Upper lobe of left lung (tissue), 6 donors: ENCODE measurements around the gene FOXP1. TPM values are rescaled to one million over a fixed set of nuclear protein-coding genes. Genes with fewer than 3 reads are reported as not detected.

Experiments
- ATAC-seq, 2 donors: fragments of 200-7000 bp; cut with Tn5 transposase; one replicate each; pipeline ENCODE4 v1.9.1; 2022; ENCODE audit warnings: mild to moderate bottlenecking in 2 of 2, moderate library complexity in 2 of 2; ENCODE audit not compliant: low FRiP score in 2 of 2
- DNase-seq, 2 donors: peaks; one replicate each; pipeline ENCODE4 v3.0.0-alpha.2; 2019 to 2020
- H3K27ac ChIP-seq, 4 donors: fragments of 200-600 bp; sonication (generic); one replicate each; pipeline ENCODE4 v1.5.1; 2016 to 2019
- H3K27me3 ChIP-seq, 4 donors: fragments of 200-600 bp; sonication (generic); one replicate each; pipeline ENCODE4 v1.5.1; 2017 to 2019
- H3K36me3 ChIP-seq, 4 donors: fragments of 200-600 bp; sonication (generic); one replicate each; pipeline ENCODE4 v1.5.1; 2016 to 2019
- H3K4me1 ChIP-seq, 4 donors: fragments of 200-600 bp; sonication (generic); one replicate each; pipeline ENCODE4 v1.5.1; 2018 to 2019
- H3K4me3 ChIP-seq, 4 donors: fragments of 200-600 bp; sonication (generic); one replicate each; pipeline ENCODE4 v1.5.1; 2017 to 2019; ENCODE audit warnings: mild to moderate bottlenecking in 2 of 4, moderate library complexity in 1 of 4
- H3K9me3 ChIP-seq, 4 donors: fragments of 200-600 bp; sonication (generic); one replicate each; pipeline ENCODE4 v1.5.1; 2018 to 2019
- CTCF ChIP-seq, 6 experiments: fragments of 450-650 bp in 4 of 6; fragments of 200-600 bp in 2 of 6; sonication (generic) in 2 of 6; IDR thresholded peaks; one replicate each; pipeline ENCODE4 v1.5.1; 2016 to 2019; ENCODE audit warnings: antibody characterized with exemption in 6 of 6
- EP300 ChIP-seq, 4 donors: sonication (generic); formaldehyde crosslinking; IDR thresholded peaks; one replicate each; pipeline ENCODE4 v1.5.1; 2017; ENCODE audit warnings: antibody characterized with exemption in 4 of 4, control low read depth in 2 of 4
- POLR2A ChIP-seq, 4 donors: fragments of 450-650 bp; IDR thresholded peaks; one replicate each; pipeline ENCODE4 v1.5.1; 2016 to 2017; ENCODE audit warnings: antibody characterized with exemption in 4 of 4, mild to moderate bottlenecking in 2 of 4
- POLR2AphosphoS5 ChIP-seq, 2 donors: sonication (generic); formaldehyde crosslinking; IDR thresholded peaks; one replicate each; pipeline ENCODE4 v1.5.1; 2017; ENCODE audit warnings: antibody characterized with exemption in 2 of 2
- WGBS, 2 donors: methylation state at CpG; one replicate each; pipeline ENCODE4 v1.1.5; 2017 to 2018; 5-methylcytosine and 5-hydroxymethylcytosine counted together
- total RNA-seq, 6 donors: library from RNA; depleted of rRNA in 4 of 6; stranded (reverse); fragments of >200 nt in 4 of 6; gene quantifications; one replicate each; pipeline versions ENCODE4 v1.1.0 to v1.2.1, GENCODE V29; 2016 to 2021
- donor health status: DM: no; HTN: no; CAD: no; lungs with moderate emphysema.
- donor health status: DM: no; HTN: yes; CAD: no; lungs with severe emphysema.

The FOXP1 gene
- total RNA-seq, 6 donors from 2014 or later = 103 to 248 (median 134) TPM

GRCh38 chr3:71107926-71108325, 475.6 kb downstream of the FOXP1 start:
- Histone ChIP-seq H3K4me3 (no peak overlapping the region), H3K36me3 (peaks cover 3 to 16% (median 13%) of the 10 kb centered on the region in 4 donors), H3K9me3 (no peaks in the 10 kb centered on the region), H3K27me3 (no peaks in the 10 kb centered on the region), H3K27ac (peak overlapping the region in 2 of 4 donors; percentile 51 to 68), H3K4me1 (peaks cover 27 to 60% (median 39%) of the 10 kb centered on the region in 4 donors)
- ATAC-seq (no peak), DNase-seq (no peak)
- TF ChIP-seq EP300 (IDR thresholded peaks at IDR 0.05) = no peak
- 30 to 39% methylated on average over 3 of the region's 3 CpGs for WGBS, 2 donors

DNA sequence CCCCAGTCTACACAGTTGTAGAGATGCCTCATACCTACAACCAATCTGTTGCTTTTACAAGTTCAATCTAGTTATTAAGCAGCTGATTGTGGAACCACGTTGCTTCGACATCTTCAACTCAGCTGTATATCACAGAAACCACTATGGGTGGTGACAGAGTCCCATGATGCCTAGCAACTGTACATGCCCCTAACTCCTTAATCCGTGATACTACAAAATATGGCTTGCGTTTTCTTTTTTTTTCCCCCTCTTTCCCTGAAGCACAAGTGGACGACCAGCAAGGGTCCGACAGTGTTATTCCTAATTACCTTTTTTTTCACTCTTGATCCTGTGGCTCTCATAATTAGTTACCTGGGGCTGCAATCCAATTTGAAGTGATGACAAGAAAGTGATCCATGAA, 478.6 kb downstream of the FOXP1 start:
- H3K27ac ChIP-seq = no peak overlapping the region
- H3K27me3 ChIP-seq = no peaks in the 10 kb centered on the region
- whole genome bisulfite sequencing, 2 donors = 80 to 82% methylated on average over 6 of the region's 6 CpGs
- H3K4me3 ChIP-seq = no peak overlapping the region
- ATAC-seq (no peak), DNase-seq (no peak)
- peaks cover 0 to 4% (median 0%) of the 10 kb centered on the region in 4 donors for H3K36me3 ChIP-seq
- H3K4me1 ChIP-seq = peaks cover 33 to 75% (median 56%) of the 10 kb centered on the region in 4 donors
- TF ChIP-seq EP300 (IDR thresholded peaks at IDR 0.05) = no peak
- TF ChIP-seq POLR2A (IDR thresholded peaks at IDR 0.05) = no peak
- TF ChIP-seq POLR2AphosphoS5 (IDR thresholded peaks at IDR 0.05) = no peak
- TF ChIP-seq CTCF (IDR thresholded peaks at IDR 0.05) = no peak
- no peaks in the 10 kb centered on the region for H3K9me3 ChIP-seq

GRCh38 chr3:71104556-71104955, 479.0 kb downstream of the FOXP1 start:
- Histone ChIP-seq H3K4me3 (no peak overlapping the region), H3K9me3 (no peaks in the 10 kb centered on the region), H3K4me1 (peaks cover 33 to 77% (median 56%) of the 10 kb centered on the region in 4 donors), H3K36me3 (peaks cover 0 to 3% (median 0%) of the 10 kb centered on the region in 4 donors), H3K27ac (peak overlapping the region in 2 of 4 donors; percentile 33 to 45), H3K27me3 (no peaks in the 10 kb centered on the region)
- ATAC-seq (no peak), DNase-seq (no peak)
- 47 to 54% methylated on average over 3 of the region's 3 CpGs for WGBS, 2 donors
- TF ChIP-seq CTCF (IDR thresholded peaks at IDR 0.05) (no peak), POLR2A (IDR thresholded peaks at IDR 0.05) (no peak), POLR2AphosphoS5 (IDR thresholded peaks at IDR 0.05) (no peak), EP300 (IDR thresholded peaks at IDR 0.05) (no peak)

DNA sequence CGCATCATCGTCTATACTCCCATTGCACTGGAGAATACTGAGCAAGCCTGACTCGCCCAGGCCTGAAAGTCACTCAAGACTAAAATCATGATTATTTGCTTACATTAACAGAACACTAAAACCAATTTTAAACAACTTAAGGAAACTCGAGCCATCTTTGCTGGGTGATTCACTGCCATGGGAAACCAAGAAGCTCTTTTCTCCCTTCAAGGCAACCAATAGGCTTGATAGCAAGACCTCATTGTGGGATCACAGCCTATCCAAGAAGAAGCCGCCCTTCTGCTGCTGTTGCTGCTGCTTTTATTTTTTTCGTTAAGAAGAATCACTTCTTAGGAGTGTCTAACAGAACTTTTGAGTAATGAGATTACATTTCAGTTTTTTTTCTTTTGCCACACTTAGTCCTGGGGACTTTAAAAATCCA, 479.4 kb downstream of the FOXP1 start:
- no peak for DNase-seq
- TF ChIP-seq CTCF (IDR thresholded peaks at IDR 0.05) (no peak), POLR2A (IDR thresholded peaks at IDR 0.05) (no peak), EP300 (IDR thresholded peaks at IDR 0.05) (no peak), POLR2AphosphoS5 (IDR thresholded peaks at IDR 0.05) (no peak)
- peak in 1 of 2 donors; percentile 51 for ATAC-seq

GRCh38 chr3:71103430-71103921, 480.1 kb downstream of the FOXP1 start:
- WGBS, 2 donors = 29 to 39% methylated on average over 9 of the region's 9 CpGs
- peaks cover 32 to 70% (median 53%) of the 10 kb centered on the region in 4 donors for H3K4me1 ChIP-seq

More for the DNA sequence above, 479.4 kb downstream of the FOXP1 start:
- peak overlapping the region in 2 of 4 donors; percentile 33 to 45 for H3K27ac ChIP-seq
- H3K4me3 ChIP-seq = no peak overlapping the region
- WGBS, 2 donors = 73 to 78% methylated on average over 6 of the region's 6 CpGs
- H3K9me3 ChIP-seq = no peaks in the 10 kb centered on the region
- no peaks in the 10 kb centered on the region for H3K27me3 ChIP-seq
- no peaks in the 10 kb centered on the region for H3K36me3 ChIP-seq
- H3K4me1 ChIP-seq = peaks cover 33 to 74% (median 54%) of the 10 kb centered on the region in 4 donors

More at GRCh38 chr3:71103430-71103921, 480.1 kb downstream of the FOXP1 start:
- TF ChIP-seq CTCF (IDR thresholded peaks at IDR 0.05) = no peak
- TF ChIP-seq EP300 (IDR thresholded peaks at IDR 0.05) = no peak
- TF ChIP-seq POLR2AphosphoS5 (IDR thresholded peaks at IDR 0.05) = no peak
- no peak for TF ChIP-seq POLR2A (IDR thresholded peaks at IDR 0.05)
- Histone ChIP-seq H3K27me3 (no peaks in the 10 kb centered on the region), H3K4me3 (no peak overlapping the region), H3K27ac (peak overlapping the region in 1 of 4 donors; percentile 53), H3K9me3 (no peaks in the 10 kb centered on the region), H3K36me3 (no peaks in the 10 kb centered on the region)
- DNase-seq (peak in 1 of 2 donors; percentile 48), ATAC-seq (peak in 1 of 2 donors; percentile 36)
